IMR-90 (cell line): Measurements from ENCODE around the gene MSLN. TPM values are rescaled to one million over a fixed set of nuclear protein-coding genes. Genes with fewer than 3 reads are reported as not detected.

Source experiments
- ATAC-seq: fragments of 200-7000 bp; cut with Tn5 transposase; 2 replicates; pipeline ENCODE4 v1.9.1; 2020; ENCODE audit warnings: low read depth, mild to moderate bottlenecking, moderate library complexity
- BruUV-seq: library from RNA; stranded (reverse); fragments of 400-500 nt; replicated peaks from 2 replicates; lab custom pipeline; 2021; lab: Mats Ljungman, UMichigan
- CTCF ChIA-PET: fragments of 300-600 bp; formaldehyde crosslinking; extraction: SDS; loops from one replicate; lab custom pipeline; 2021; ENCODE audit warnings: antibody characterized with exemption; lab: Yijun Ruan, JAX
- POLR2A ChIA-PET: fragments of 300-600 bp; sonication (Branson Sonifier 250); formaldehyde crosslinking; loops from one replicate; lab custom pipeline; 2022; ENCODE audit warnings: antibody characterized with exemption; ENCODE audit not compliant: unreplicated experiment; lab: Charles Lee
- DNase-seq: peaks from one replicate; pipeline ENCODE4 v3.0.0; 2013
- H2AFZ ChIP-seq: replicated peaks from 2 replicates; pipeline ENCODE3; 2013; ENCODE audit warnings: low read length, mild to moderate bottlenecking; ENCODE audit not compliant: poor library complexity
- H2AK5ac ChIP-seq: 2 replicates; pipeline ENCODE4 v1.6.1; 2013; ENCODE audit warnings: low read depth, low read length, inconsistent platforms
- H2AK9ac ChIP-seq: replicated peaks from 2 replicates; pipeline ENCODE3; 2013; ENCODE audit warnings: mild to moderate bottlenecking, low read depth, low read length, moderate library complexity; ENCODE audit not compliant: poor library complexity
- H2BK120ac ChIP-seq: 2 replicates; pipeline ENCODE4 v1.6.1; 2013; ENCODE audit warnings: low read depth, low read length, inconsistent platforms
- H2BK15ac ChIP-seq: 3 replicates; pipeline ENCODE4 v1.6.1; 2013; ENCODE audit warnings: low read depth, low read length, inconsistent platforms
- H2BK20ac ChIP-seq: 2 replicates; pipeline ENCODE4 v1.6.1; 2013; ENCODE audit warnings: low read depth, mild to moderate bottlenecking, inconsistent platforms, low read length, moderate library complexity
- H2BK5ac ChIP-seq: 2 replicates; pipeline ENCODE4 v1.6.1; 2013; ENCODE audit warnings: mild to moderate bottlenecking, low read depth, low read length, inconsistent platforms; ENCODE audit not compliant: poor library complexity, severe bottlenecking
- H3K14ac ChIP-seq: replicated peaks from 2 replicates; pipeline ENCODE4 v1.6.1; 2013; ENCODE audit warnings: low read depth, low read length, inconsistent platforms
- H3K18ac ChIP-seq: 2 replicates; pipeline ENCODE4 v1.6.1; 2013; ENCODE audit warnings: low read depth, low read length, control low read depth
- H3K23ac ChIP-seq: 2 replicates; pipeline ENCODE4 v1.6.1; 2013; ENCODE audit warnings: low read depth, low read length, inconsistent platforms
- H3K27ac ChIP-seq: 2 replicates; pipeline ENCODE4 v1.5.1; 2013; ENCODE audit warnings: mild to moderate bottlenecking, control low read depth, low read length; ENCODE audit not compliant: insufficient read depth
- H3K27me3 ChIP-seq: 2 replicates; pipeline ENCODE4 v1.6.1; 2013; ENCODE audit warnings: low read length; ENCODE audit not compliant: control insufficient read depth, insufficient read depth
- H3K36me3 ChIP-seq: 2 replicates; pipeline ENCODE4 v1.6.1; 2013; ENCODE audit warnings: low read length, mixed read lengths; ENCODE audit not compliant: control insufficient read depth, insufficient read depth
- H3K4ac ChIP-seq: 2 replicates; pipeline ENCODE4 v1.6.1; 2013; ENCODE audit warnings: low read depth, low read length, inconsistent platforms
- H3K4me1 ChIP-seq: 2 replicates; pipeline ENCODE4 v1.6.1; 2013; ENCODE audit warnings: low read length, mixed read lengths; ENCODE audit not compliant: control insufficient read depth, insufficient read depth
- H3K4me2 ChIP-seq: 2 replicates; pipeline ENCODE4 v1.6.1; 2013; ENCODE audit warnings: low read depth, mild to moderate bottlenecking, control low read depth, low read length, moderate library complexity
- H3K4me3 ChIP-seq: 2 replicates; pipeline ENCODE4 v1.5.1; 2013; ENCODE audit warnings: low read depth, mild to moderate bottlenecking, control low read depth, low read length, moderate library complexity; ENCODE audit not compliant: insufficient read depth
- H3K56ac ChIP-seq: 2 replicates; pipeline ENCODE4 v1.6.1; 2013; ENCODE audit warnings: low read length, inconsistent platforms; ENCODE audit not compliant: insufficient read depth; ENCODE audit errors: extremely low read depth
- H3K79me1 ChIP-seq, 2 experiments: 2 replicates each; pipeline ENCODE4 v1.6.1; 2013; ENCODE audit warnings: low read length in 2 of 2, inconsistent platforms in 1 of 2, low read depth in 1 of 2
- H3K9ac ChIP-seq: 2 replicates; pipeline ENCODE4 v1.6.1; 2013; ENCODE audit warnings: low read depth, low read length, control low read depth
- H3K9me1 ChIP-seq: 2 replicates; pipeline ENCODE4 v1.6.1; 2013; ENCODE audit warnings: low read length, inconsistent platforms; ENCODE audit not compliant: insufficient read depth
- H3K9me3 ChIP-seq: 2 replicates; pipeline ENCODE4 v1.6.1; 2013; ENCODE audit warnings: low read length; ENCODE audit not compliant: control insufficient read depth, insufficient read depth
- H4K20me1 ChIP-seq: 2 replicates; pipeline ENCODE4 v1.6.1; 2013; ENCODE audit warnings: low read length, inconsistent platforms; ENCODE audit not compliant: insufficient read depth
- H4K5ac ChIP-seq: 2 replicates; pipeline ENCODE4 v1.6.1; 2013; ENCODE audit warnings: mild to moderate bottlenecking, low read depth, low read length, control low read depth
- H4K8ac ChIP-seq, 2 experiments: 2 replicates each; pipeline ENCODE4 v1.6.1; 2013; ENCODE audit warnings: low read depth in 2 of 2, low read length in 2 of 2, control low read depth in 1 of 2, inconsistent platforms in 1 of 2
- H4K91ac ChIP-seq: 2 replicates; pipeline ENCODE4 v1.6.1; 2013; ENCODE audit warnings: low read depth, low read length, inconsistent platforms; ENCODE audit not compliant: insufficient read depth
- CTCF ChIP-seq: conservative IDR thresholded peaks from 2 replicates; pipeline ENCODE4 v1.5.1; 2012; ENCODE audit warnings: mild to moderate bottlenecking, low read depth, low read length, improper control_type of control experiment
- MXI1 ChIP-seq: IDR thresholded peaks from 2 replicates; pipeline ENCODE4 v1.6.1; 2012; ENCODE audit warnings: low read depth, mild to moderate bottlenecking, low read length, moderate library complexity, borderline replicate concordance
- RAD21 ChIP-seq: IDR thresholded peaks from 2 replicates; pipeline ENCODE4 v1.6.1; 2012; ENCODE audit warnings: low read length, improper control_type of control experiment
- RFX5 ChIP-seq: IDR thresholded peaks from 2 replicates; pipeline ENCODE4 v1.8.0; 2012; ENCODE audit warnings: low read depth, mild to moderate bottlenecking, low read length, moderate library complexity
- USF2 ChIP-seq: fragments of 150-350 bp; IDR thresholded peaks from 2 replicates; pipeline ENCODE4 v1.6.1; 2017; ENCODE audit warnings: mild to moderate bottlenecking, antibody characterized with exemption, low read length, low read depth
- WGBS, 2 experiments: methylation state at CpG; one replicate each; pipeline versions ENCODE4 v1.1.5 to v1.1.7; 2013; ENCODE audit warnings: missing lambda C conversion rate in 2 of 2; ENCODE audit not compliant: insufficient read length in 1 of 2; ENCODE audit errors: extremely low coverage in 2 of 2; 5-methylcytosine and 5-hydroxymethylcytosine counted together
- dilution Hi-C: fragments of 300-500 bp; cut with HindIII; formaldehyde crosslinking; loops from one replicate; pipeline ENCODE4 v1.14.3; 2018; ENCODE audit warnings: low sequenced_read_pairs; ENCODE audit not compliant: unreplicated experiment
- in situ Hi-C: fragments of 300-500 bp; cut with MboI; formaldehyde crosslinking; loops from 3 replicates; pipeline ENCODE4 v1.14.3; 2019; ENCODE audit warnings: low sequenced_read_pairs, inconsistent platforms, mixed read lengths
- intact Hi-C: fragments of 100-400 bp; cut with micrococcal nuclease; formaldehyde crosslinking; loops from 2 replicates; pipeline ENCODE4 v1.10.0; 2022
- polyA plus RNA-seq, 3 experiments: library from polyadenylated mRNA; depleted of rRNA; stranded (reverse); fragments of >200 nt; gene quantifications; 2 replicates each; pipeline ENCODE4 v1.2.3, GENCODE V29; 2012; ENCODE audit warnings: low replicate concordance in 1 of 3
- total RNA-seq: library from RNA; depleted of rRNA; stranded (reverse); fragments of >200 nt; gene quantifications from 2 replicates; pipeline ENCODE4 v1.2.3, GENCODE V29; 2012

MSLN gene
- total and polyA plus RNA-seq, 2 of the 4 experiments (the other 2 are of a cell fraction) = 0.14 TPM; not detected in 1

- ChIA-PET CTCF (no interaction called here), POLR2A (no interaction called here)
- no peaks in the 10 kb centered on the region for H3K27me3 ChIP-seq
- H3K14ac ChIP-seq = no peak overlapping the region
- H3K4me3 ChIP-seq = no peak overlapping the region
- H2BK5ac ChIP-seq = peak overlapping the region; percentile 11
- peak overlapping the region; percentile 73; the same call in 1 of the 2 replicates for H3K4ac ChIP-seq
- no peak overlapping the region for H3K18ac ChIP-seq
- no peak overlapping the region for H2BK120ac ChIP-seq
- no TSS peak for BruUV-seq
- peak overlapping the region; percentile 89 for H2AFZ ChIP-seq
- no peak for TF ChIP-seq CTCF
- no peak for TF ChIP-seq RAD21
- TF ChIP-seq RFX5 = no peak
- TF ChIP-seq MXI1 = no peak
- no peak for TF ChIP-seq USF2
- H3K36me3 ChIP-seq = peaks cover 21% of the 10 kb centered on the region
- dilution Hi-C loops (no loop called here), in situ Hi-C loops (no loop called here), intact Hi-C loops (loop anchor here (5.0 kb wide), 1 partner anchor 58 kb away; the partner anchor contains the start of genes CHTF18 and RPUSD1)
- no peak overlapping the region for H3K9ac ChIP-seq
- H2BK20ac ChIP-seq = no peak overlapping the region
- H3K9me1 ChIP-seq = peaks cover 2% of the 10 kb centered on the region; the same call in 1 of the 2 replicates
- 76% methylated on average over 22 of the region's 55 CpGs; no CpG with 5 or more reads in 1 of the 2 experiments for WGBS, 2 experiments
- no peak overlapping the region for H4K8ac ChIP-seq
- peak overlapping the region; percentile 72 for H2AK9ac ChIP-seq
- peaks cover 4% of the 10 kb centered on the region for H4K20me1 ChIP-seq
- H3K4me1 ChIP-seq = peaks cover 6% of the 10 kb centered on the region
- H2AK5ac ChIP-seq = peak overlapping the region; percentile 78
- ATAC-seq (no peak), DNase-seq (no peak)
- no peak overlapping the region for H4K91ac ChIP-seq
- H3K4me2 ChIP-seq = no peak overlapping the region; the same call in 1 of the 2 replicates
- H3K56ac ChIP-seq = no peak overlapping the region
- no peak overlapping the region for H4K5ac ChIP-seq
- H3K27ac ChIP-seq = no peak overlapping the region
- H3K9me3 ChIP-seq = no peaks in the 10 kb centered on the region
- H3K79me1 ChIP-seq = peaks cover 0 to 5% of the 10 kb centered on the region in 2 experiments; a peak in 1 of 4 replicates
- H2BK15ac ChIP-seq = no peak overlapping the region
- no peak overlapping the region for H3K23ac ChIP-seq
Measured at GRCh38 chr16:728890-729744, 31.4 kb upstream of the MSLN start.
